Smooth muscle cell (in vitro differentiated cells): Measurements from ENCODE around the gene TBC1D3G. TPM values are rescaled to one million over a fixed set of nuclear protein-coding genes. Genes with fewer than 3 reads are reported as not detected.
"Not testable (repeated sequence)": the region's sequence is repeated elsewhere in the genome, so short reads cannot be mapped to it uniquely, and the experiment has no call there.

Source experiments
- DNase-seq: peaks from one replicate; lab custom pipeline; 2025; ENCODE audit not compliant: unreplicated experiment; lab: John Stamatoyannopoulos, UW
- H2AFZ ChIP-seq: fragments of 200-600 bp; sonication (generic); 2 replicates; pipeline ENCODE4 v1.6.0; 2016; ENCODE audit warnings: antibody characterized with exemption, low read depth, mild to moderate bottlenecking
- H3F3A ChIP-seq: fragments of 200-600 bp; sonication (generic); 2 replicates; pipeline ENCODE4 v1.6.0; 2017; ENCODE audit warnings: antibody characterized with exemption, low read depth
- H3K27ac ChIP-seq: fragments of 200-600 bp; sonication (generic); 2 replicates; pipeline ENCODE4 v1.5.1; 2016; ENCODE audit warnings: low read depth, mild to moderate bottlenecking
- H3K27me3 ChIP-seq: fragments of 200-600 bp; sonication (generic); 2 replicates; pipeline ENCODE4 v1.6.1; 2016; ENCODE audit warnings: low read depth, mild to moderate bottlenecking
- H3K36me3 ChIP-seq: fragments of 200-600 bp; sonication (generic); 2 replicates; pipeline ENCODE4 v1.5.1; 2016; ENCODE audit warnings: low read depth
- H3K4me1 ChIP-seq: fragments of 200-600 bp; sonication (generic); 2 replicates; pipeline ENCODE4 v1.5.1; 2016; ENCODE audit warnings: low read depth
- H3K4me2 ChIP-seq: fragments of 200-600 bp; sonication (generic); 2 replicates; pipeline ENCODE4 v1.6.0; 2016; ENCODE audit warnings: mild to moderate bottlenecking
- H3K4me3 ChIP-seq: fragments of 200-600 bp; sonication (generic); 2 replicates; pipeline ENCODE4 v1.5.1; 2016; ENCODE audit warnings: mild to moderate bottlenecking
- H3K79me2 ChIP-seq: fragments of 200-600 bp; sonication (generic); 2 replicates; pipeline ENCODE4 v1.6.0; 2016; ENCODE audit warnings: low read depth, mild to moderate bottlenecking
- H3K9ac ChIP-seq: fragments of 200-600 bp; sonication (generic); 2 replicates; pipeline ENCODE4 v1.6.0; 2016; ENCODE audit warnings: low read depth
- H3K9me3 ChIP-seq: fragments of 200-600 bp; sonication (generic); replicated peaks from 2 replicates; pipeline ENCODE4 v1.5.1; 2016; ENCODE audit warnings: low read depth
- H4K20me1 ChIP-seq: fragments of 200-600 bp; sonication (generic); 2 replicates; pipeline ENCODE4 v1.6.0; 2016; ENCODE audit warnings: low read depth
- WGBS: methylation state at CpG from one replicate; pipeline ENCODE4 v1.1.7; 2016; ENCODE audit warnings: low lambda C conversion rate; 5-methylcytosine and 5-hydroxymethylcytosine counted together
- polyA plus RNA-seq: library from polyadenylated mRNA; unstranded; fragments of >200 nt; fragmentation: Nextera tagmentation; extraction: Ambion mirVana; gene quantifications from 2 replicates; pipeline ENCODE4 v1.2.1, GENCODE V29; 2016
- total RNA-seq: library from RNA; depleted of rRNA; stranded (reverse); fragments of >200 nt; gene quantifications from 2 replicates; pipeline ENCODE4 v1.2.3, GENCODE V29; 2014

TBC1D3G gene
- total RNA-seq (not detected in 2 replicates), polyA plus RNA-seq (not detected in 2 replicates)

DNA sequence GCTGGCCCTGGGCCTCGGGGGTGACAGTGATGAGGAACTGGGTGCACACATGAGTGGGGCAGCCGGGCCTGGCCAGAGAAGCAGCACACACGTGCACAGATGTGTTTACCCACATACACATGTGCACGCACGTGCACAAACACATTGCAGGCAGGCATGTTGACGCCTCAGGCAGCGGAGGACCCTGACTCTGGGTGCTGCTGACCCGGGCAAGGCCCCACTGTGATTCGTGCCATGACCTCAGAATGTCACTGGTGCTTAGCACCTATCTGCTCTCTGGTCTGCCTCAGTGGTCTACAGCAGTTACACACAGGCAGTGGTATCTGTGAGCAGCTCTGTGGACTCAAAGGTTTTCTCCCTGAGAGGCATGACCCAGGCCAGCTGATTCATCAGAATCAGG is at the start of gene TBC1D3G:
TBC1D3G (plus strand) TSS at position 301 of the 400 bp plus-strand sequence. CDS start 1,528 bp downstream, outside the sequence.
- H3K4me3 ChIP-seq, H3K9ac ChIP-seq, H4K20me1 ChIP-seq, DNase-seq, H2AFZ ChIP-seq, H3K79me2 ChIP-seq, H3K4me1 ChIP-seq, H3K4me2 ChIP-seq, H3K27ac ChIP-seq, H3F3A ChIP-seq, H3K36me3 ChIP-seq, H3K9me3 ChIP-seq, H3K27me3 ChIP-seq: not testable (repeated sequence)
- WGBS: 81% methylated on average over 4 of the region's 9 CpGs

DNA sequence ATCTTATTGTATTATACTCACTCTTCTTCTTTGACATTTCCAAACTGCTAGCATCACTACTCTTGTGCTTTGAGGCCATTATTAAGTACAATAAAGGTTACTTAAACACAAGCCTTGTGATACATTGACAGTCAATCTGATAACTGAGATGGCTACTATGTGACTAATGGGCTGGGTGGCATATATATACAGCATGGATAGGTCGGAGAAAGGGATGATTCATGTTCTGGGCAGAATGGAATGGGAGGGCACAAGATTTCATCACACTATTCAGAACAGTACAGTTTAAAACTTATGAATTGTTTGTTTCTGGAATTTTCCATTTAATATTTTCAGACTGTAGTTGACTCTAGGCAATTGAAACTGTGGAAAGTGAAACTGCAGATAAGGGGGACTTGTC is 40.4 kb upstream of the TBC1D3G start:
- H3K4me1 ChIP-seq, H3K36me3 ChIP-seq, H3K27ac ChIP-seq, H3K4me3 ChIP-seq, H3K9ac ChIP-seq, H3K79me2 ChIP-seq, H4K20me1 ChIP-seq, H2AFZ ChIP-seq, H3K27me3 ChIP-seq, H3F3A ChIP-seq, DNase-seq, H3K4me2 ChIP-seq, H3K9me3 ChIP-seq: not testable (repeated sequence)
- WGBS: no CpG with 5 or more reads among the region's 1 CpG

DNA sequence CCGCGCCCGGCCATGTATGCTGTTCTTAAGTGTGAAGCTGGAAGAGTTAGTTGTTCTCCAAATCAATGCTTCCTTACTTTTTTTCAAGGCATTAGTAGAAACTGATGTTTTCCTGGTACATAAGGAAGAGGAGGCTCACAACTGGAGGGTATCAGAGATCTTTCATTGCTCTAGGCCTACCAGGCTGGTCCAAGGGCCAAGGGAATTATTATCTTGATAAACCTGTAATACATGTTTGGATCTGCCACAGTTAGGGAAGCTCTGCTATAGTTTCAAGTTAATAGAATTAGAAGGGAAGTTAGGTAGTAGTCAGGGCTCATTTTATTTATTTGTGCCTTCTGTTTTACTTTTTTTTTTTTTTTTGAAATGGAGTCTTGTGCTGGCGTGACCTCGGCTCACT is 39.5 kb upstream of the TBC1D3G start:
- H3K27ac ChIP-seq, H3K9me3 ChIP-seq, H3K79me2 ChIP-seq, DNase-seq, H3K36me3 ChIP-seq, H3F3A ChIP-seq, H4K20me1 ChIP-seq, H3K4me2 ChIP-seq, H3K4me3 ChIP-seq, H3K27me3 ChIP-seq, H3K9ac ChIP-seq, H2AFZ ChIP-seq, H3K4me1 ChIP-seq: not testable (repeated sequence)
- WGBS: 100% methylated on average over 3 of the region's 5 CpGs

DNA sequence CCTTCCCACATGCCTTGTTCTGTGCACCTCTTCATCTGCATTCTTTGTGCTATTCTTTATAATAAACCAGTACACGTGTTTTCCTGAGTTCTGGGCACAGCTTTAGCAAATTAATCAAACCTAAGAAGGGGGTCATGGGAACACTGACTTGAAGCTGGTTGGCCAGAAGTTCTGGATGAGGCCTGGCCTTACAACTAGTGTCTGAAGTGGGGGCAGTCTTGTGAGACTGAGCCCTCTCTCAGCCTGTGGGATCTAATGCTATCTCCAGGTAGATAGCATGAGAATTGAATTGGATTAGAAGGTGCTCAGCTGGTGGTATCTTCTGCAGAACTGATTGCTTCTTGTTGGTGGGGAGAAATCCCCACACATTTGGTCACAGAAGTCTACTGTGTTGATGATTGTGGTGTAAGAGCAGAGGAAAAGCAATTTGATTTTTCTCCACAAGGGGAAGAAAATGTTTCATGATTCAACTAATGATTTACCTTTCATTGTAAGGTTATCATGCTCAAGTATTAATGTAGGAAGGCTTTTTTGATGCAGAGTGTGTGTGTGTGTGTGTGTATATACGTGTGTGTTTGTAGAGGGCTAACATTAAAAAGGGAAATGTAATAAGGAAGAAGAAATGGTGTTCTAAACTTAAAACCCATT is 33.6 kb upstream of the TBC1D3G start:
- H3K79me2 ChIP-seq, H2AFZ ChIP-seq, H3K4me1 ChIP-seq, H3K27ac ChIP-seq, H3K36me3 ChIP-seq, DNase-seq, H3F3A ChIP-seq, H3K4me2 ChIP-seq, H3K27me3 ChIP-seq, H4K20me1 ChIP-seq, H3K4me3 ChIP-seq, H3K9me3 ChIP-seq, H3K9ac ChIP-seq: not testable (repeated sequence)
- WGBS: 69% methylated on average over 1 of the region's 2 CpGs

DNA sequence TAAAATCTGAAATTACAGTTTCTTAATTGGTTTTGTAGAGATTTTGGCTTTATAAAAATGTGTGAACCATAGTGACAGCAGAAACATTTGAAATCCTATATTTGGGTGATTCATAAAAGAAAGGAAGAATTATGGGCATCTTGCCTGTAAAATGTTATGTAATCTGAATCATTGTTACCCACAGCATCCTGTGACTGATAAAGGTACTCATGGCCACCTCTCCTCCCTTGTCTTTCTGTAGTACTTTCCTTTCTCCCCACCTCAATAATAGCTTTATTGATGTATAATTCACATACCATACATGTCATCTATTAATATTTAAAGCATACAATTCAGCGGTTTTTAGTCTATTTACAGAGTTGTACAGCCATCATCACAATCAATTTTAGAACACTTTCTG is 28.5 kb upstream of the TBC1D3G start:
- H3K27me3 ChIP-seq, H3K27ac ChIP-seq, H3K9ac ChIP-seq, DNase-seq, H3K4me2 ChIP-seq, H3K79me2 ChIP-seq, H3K4me3 ChIP-seq, H4K20me1 ChIP-seq, H3F3A ChIP-seq, H3K4me1 ChIP-seq, H3K9me3 ChIP-seq, H3K36me3 ChIP-seq, H2AFZ ChIP-seq: not testable (repeated sequence)
- WGBS: no CpG with 5 or more reads among the region's 1 CpG

DNA sequence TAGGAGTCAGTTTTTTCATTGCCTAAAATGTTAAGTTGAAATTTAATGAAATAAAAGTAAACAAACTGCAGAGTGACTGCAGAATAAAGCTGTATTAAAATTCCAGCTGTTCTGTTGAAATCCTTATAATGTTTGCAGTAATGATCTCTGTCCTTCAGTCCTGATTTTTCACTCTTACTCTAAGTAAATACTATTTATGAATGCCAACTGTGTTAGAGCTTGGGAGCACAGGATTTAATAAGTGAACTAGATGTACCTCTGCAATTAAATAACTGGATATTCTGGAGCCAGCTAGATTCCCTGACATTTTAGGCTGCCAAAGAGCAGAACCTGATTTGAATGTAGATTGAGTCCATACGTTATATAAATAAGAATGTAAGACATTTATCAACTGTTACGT is 7.9 kb upstream of the TBC1D3G start:
- H3K27me3 ChIP-seq, H3K79me2 ChIP-seq, H3K4me1 ChIP-seq, H3K4me3 ChIP-seq, H3F3A ChIP-seq, H3K27ac ChIP-seq, H2AFZ ChIP-seq, DNase-seq, H3K4me2 ChIP-seq, H3K9ac ChIP-seq, H3K9me3 ChIP-seq, H4K20me1 ChIP-seq, H3K36me3 ChIP-seq: not testable (repeated sequence)
- WGBS: no CpG with 5 or more reads among the region's 2 CpGs

DNA sequence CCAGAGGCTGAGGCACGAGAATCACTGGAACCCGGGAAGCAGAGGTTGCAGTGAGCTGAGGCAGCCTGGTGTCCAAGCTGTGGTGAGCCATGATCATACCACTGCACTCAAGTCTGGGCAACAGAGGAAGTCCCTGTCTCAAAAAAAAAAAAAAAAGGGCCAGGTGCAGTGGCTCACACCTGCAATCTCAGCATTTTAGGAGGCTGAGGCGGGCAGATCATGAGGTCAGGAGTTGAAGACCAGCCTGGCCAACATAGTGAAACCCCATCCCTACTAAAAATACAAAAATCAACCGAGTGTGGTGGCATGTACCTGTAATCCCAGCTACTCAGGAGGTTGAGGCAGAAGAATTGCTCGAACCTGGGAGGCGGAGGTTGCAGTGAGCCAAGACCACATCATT is 38.8 kb downstream of the TBC1D3G start:
- H3K79me2 ChIP-seq, H3K4me3 ChIP-seq, H3K36me3 ChIP-seq, H3K4me1 ChIP-seq, DNase-seq, H3K4me2 ChIP-seq, H3K9me3 ChIP-seq, H3K9ac ChIP-seq, H4K20me1 ChIP-seq, H2AFZ ChIP-seq, H3K27me3 ChIP-seq, H3F3A ChIP-seq, H3K27ac ChIP-seq: not testable (repeated sequence)
- WGBS: 90% methylated on average over 2 of the region's 6 CpGs

DNA sequence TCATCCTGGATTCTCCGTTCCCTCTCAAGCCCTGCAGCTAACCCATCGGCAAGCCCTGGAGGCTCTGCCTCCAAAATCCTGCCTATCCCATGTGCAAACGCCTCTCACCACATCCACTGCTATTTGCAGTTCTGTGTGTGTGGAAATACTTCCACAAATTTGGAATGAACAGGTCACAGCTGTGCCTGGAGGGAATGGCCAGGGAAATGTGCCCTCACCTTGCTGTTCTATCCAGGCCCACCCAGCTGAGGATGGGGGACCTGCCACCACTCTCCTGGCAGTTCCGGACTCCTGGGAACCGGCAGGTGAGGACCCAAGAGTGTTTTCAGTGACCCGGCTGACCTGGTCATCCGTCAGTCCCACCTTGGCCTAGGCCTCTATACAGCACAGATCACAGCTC is 52.3 kb downstream of the TBC1D3G start:
- not testable (repeated sequence) for H3K4me3 ChIP-seq, H3K36me3 ChIP-seq, DNase-seq, H2AFZ ChIP-seq, H3K27me3 ChIP-seq, H3K4me1 ChIP-seq, H4K20me1 ChIP-seq, H3K9ac ChIP-seq, H3K79me2 ChIP-seq, H3K4me2 ChIP-seq, H3K9me3 ChIP-seq, H3F3A ChIP-seq, H3K27ac ChIP-seq
- WGBS: 89% methylated on average over 4 of the region's 7 CpGs
